Measurements from ENCODE around the gene KLHDC4.
"Not testable (repeated sequence)": the region's sequence is repeated elsewhere in the genome, so short reads cannot be mapped to it uniquely, and the experiment has no call there.

DNA sequence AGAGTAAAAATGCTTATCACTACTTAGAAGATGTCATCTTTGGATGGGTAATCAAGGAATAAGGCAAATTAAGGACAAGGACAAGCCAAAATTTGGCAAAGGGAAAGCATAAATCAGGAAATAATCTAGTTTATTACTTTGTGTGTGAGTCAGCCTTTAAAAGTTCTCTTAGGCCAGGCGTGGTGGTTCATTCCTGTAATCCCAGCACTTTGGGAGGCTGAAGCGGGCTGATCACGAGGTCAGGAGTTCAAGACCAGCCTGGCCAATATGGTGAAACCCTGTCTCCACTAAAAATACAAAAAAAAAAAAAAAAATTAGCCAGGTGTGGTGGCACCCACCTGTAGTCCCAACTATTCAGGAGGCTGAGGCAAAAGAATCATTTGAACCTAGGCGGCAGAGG lies 1.7 kb upstream of the KLHDC4 start:
- not testable (repeated sequence) for TF ChIP-seq ATF3 (IDR thresholded peaks at IDR 0.05); CTCF (IDR thresholded peaks at IDR 0.05; ENCODE audit: low read depth, low read length, missing input control); RAD21 (IDR thresholded peaks at IDR 0.05); JUND (IDR thresholded peaks at IDR 0.05); YY1 (IDR thresholded peaks at IDR 0.05)
- TF ChIP-seq, protein P1, sequence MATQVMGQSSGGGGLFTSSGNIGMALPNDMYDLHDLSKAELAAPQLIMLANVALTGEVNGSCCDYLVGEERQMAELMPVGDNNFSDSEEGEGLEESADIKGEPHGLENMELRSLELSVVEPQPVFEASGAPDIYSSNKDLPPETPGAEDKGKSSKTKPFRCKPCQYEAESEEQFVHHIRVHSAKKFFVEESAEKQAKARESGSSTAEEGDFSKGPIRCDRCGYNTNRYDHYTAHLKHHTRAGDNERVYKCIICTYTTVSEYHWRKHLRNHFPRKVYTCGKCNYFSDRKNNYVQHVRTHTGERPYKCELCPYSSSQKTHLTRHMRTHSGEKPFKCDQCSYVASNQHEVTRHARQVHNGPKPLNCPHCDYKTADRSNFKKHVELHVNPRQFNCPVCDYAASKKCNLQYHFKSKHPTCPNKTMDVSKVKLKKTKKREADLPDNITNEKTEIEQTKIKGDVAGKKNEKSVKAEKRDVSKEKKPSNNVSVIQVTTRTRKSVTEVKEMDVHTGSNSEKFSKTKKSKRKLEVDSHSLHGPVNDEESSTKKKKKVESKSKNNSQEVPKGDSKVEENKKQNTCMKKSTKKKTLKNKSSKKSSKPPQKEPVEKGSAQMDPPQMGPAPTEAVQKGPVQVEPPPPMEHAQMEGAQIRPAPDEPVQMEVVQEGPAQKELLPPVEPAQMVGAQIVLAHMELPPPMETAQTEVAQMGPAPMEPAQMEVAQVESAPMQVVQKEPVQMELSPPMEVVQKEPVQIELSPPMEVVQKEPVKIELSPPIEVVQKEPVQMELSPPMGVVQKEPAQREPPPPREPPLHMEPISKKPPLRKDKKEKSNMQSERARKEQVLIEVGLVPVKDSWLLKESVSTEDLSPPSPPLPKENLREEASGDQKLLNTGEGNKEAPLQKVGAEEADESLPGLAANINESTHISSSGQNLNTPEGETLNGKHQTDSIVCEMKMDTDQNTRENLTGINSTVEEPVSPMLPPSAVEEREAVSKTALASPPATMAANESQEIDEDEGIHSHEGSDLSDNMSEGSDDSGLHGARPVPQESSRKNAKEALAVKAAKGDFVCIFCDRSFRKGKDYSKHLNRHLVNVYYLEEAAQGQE (IDR thresholded peaks at IDR 0.05), result not testable (repeated sequence)

Data from liver (tissue), 3 donors.